CD4-positive, alpha-beta T cell treated with Interleukin-10 for 1 hour (primary cell): ENCODE measurements around the gene SGSH.
A peak's percentile ranks its signal among the peaks of the same experiment; 100 is the strongest.
"Not testable (repeated sequence)": the region's sequence is repeated elsewhere in the genome, so short reads cannot be mapped to it uniquely, and the experiment has no call there.

Experiments
- DNase-seq: peaks from one replicate; pipeline ENCODE4 v3.0.0-alpha.2; 2020

Gene SGSH

DNA sequence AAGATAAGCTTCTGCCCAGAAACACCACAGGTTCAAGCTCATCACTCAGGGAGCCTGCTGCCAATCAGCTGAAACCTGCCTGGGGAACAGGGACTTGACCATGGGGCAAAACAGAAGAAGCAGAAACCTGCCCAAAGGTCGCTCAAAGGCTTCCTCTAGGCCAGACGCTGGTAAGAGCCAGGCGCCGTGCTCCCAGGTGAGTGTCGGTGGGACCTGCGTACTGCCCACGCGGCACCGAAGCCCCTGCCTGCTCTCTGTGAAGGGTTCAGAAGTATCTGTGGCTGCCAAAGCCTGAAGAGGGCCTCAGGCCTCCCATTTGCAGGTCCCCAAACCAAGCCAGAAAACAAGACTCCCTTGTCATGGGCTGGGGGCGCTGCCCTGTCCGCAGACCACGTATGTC is 10.4 kb downstream of the SGSH start:
- no peak for DNase-seq

DNA sequence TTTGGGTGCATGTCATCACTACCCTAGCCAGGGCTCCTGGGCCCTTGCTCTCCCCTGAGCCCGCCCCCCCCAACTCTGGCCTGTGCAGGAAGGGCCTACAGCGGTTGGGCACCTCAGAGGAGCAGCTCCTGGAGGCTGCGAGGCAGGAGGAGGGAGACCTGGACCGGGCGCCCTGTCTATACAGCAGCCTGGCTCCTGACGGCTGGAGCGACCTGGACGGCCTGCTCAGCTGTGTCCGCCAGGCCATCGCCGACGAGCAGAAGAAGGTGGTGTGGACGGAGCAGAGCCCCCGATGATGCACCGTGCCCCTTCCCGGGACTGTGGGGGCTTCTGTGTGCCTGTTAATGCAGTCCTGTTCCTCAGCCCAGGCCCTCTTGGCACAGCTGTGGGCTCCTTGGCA is 12.1 kb downstream of the SGSH start:
- no peak for DNase-seq

DNA sequence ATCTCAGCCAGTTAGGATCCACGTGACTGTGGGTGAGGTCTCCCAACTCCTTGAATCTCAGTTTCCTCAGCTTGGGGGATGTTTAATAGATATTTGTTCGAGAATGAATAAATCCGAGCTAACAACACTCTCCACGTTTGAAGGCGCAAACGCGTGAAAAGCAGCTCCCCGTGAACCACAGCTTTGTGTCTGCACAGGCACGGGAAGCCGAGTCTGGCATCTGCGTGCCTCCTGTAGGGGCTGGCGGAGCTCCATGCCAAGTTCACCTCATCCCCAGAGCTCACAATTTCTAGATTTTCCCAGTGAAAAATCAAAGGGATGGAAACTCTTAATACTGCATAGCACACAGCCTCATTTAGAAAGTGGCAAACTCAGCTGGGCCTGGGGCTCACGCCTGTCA is 14.3 kb downstream of the SGSH start:
- no peak for DNase-seq

DNA sequence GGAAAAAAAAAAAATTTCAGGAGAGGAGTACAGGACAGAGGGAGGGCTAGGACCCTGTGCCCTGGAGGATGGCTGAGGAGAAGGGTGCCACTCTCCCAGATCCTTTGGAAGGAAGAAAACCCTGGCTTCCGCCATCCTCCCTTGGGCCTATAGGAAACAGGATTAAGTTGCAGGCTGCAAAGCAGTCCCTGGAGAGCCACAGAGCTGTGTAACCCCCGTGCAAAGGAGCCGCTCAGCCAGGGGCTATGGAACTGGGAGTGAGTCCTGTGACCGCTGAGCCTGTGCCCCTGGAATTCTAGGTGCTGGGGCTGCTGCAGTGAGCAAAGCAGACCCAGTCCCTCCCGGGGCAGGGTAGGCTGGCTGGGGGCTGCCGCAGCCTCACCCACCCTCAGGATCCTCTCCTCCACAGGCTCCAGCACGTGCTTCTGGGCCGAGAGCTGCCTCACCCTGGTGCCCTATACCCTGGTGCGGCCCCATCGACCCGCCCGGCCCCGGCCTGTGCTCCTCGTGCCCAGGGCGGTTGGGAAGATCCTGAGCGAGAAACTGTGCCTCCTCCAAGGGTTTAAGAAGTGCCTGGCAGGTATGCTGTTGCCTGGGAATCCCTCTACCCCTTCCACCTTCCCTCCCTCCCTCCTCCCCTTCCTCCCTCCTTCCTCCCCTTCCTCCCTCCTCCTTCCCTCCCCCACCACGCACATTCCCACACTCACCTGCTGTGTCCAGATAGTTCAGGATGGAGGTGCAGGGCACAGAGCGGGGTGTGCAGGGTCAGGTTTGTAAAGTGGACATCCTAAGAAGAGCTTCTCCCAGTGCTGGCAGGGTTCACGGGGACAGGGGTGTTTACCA is 15.3 kb downstream of the SGSH start:
- no peak for DNase-seq

GRCh38 chr17:80203471-80203963 is 16.6 kb downstream of the SGSH start:
- DNase-seq: no peak

DNA sequence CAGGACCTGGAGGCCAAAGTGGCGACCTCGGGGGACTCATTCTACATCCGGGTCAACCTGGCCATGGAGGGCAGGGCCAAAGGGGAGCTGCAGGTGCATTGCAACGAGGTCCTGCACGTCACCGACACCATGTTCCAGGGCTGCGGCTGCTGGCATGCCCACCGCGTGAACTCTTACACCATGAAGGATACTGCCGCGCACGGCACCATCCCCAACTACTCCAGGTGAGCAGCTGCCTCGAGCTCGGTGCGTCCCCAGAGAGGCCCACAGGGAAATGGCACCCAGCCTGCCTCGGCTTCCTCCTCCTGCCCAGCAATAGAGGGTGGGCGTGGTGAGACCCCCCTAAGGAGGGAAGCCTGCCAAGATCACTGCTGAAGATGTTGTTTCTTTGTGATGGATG is 17.9 kb downstream of the SGSH start:
- no peak for DNase-seq

DNA sequence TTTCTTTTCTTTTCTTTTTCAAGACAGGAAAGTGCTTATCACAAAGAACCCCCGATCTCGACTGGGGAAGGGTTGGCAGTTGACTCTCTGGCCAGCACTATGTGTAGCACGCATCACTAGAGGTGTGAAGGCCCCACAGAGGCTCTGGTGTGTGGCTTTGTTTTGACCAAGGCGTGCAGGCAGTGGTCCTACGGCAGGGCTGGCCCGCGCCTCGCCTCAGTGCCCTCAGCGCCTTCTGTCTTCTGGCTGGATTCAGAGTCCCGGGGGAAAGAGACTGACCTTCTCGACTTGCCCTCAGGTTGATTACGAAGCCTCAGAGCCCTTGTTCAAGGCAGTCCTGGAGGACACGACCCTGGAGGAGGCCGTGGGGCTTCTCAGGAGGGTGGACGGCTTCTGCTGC is 18.7 kb downstream of the SGSH start:
- no peak for DNase-seq

DNA sequence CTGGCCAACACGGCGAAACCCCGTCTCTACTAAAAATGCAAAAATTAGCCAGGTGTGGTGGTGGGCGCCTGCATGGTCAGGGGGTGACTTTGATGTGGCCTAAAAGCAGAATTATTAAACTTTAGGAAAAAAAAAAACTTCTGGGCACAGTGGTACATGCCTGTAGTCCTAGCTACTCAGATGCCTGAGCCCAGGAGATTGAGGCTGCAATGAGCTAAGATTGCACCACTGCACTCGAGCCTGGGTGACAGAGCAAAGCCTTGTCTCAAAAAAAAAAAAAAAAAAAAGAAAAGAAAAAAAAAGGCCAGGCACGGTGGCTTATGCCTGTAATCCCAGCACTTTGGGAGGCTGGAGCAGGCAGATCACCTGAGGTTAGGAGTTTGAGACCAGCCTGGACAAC is 20.8 kb downstream of the SGSH start:
- DNase-seq: not testable (repeated sequence)

GRCh38 chr17:80198144-80198661 is 21.9 kb downstream of the SGSH start:
- no peak for DNase-seq

- no peak for DNase-seq
Observed at GRCh38 chr17:80196652-80197051, 23.5 kb downstream of the SGSH start.

GRCh38 chr17:80195671-80196529 is 24.2 kb downstream of the SGSH start:
- DNase-seq: peak; percentile 72

DNA sequence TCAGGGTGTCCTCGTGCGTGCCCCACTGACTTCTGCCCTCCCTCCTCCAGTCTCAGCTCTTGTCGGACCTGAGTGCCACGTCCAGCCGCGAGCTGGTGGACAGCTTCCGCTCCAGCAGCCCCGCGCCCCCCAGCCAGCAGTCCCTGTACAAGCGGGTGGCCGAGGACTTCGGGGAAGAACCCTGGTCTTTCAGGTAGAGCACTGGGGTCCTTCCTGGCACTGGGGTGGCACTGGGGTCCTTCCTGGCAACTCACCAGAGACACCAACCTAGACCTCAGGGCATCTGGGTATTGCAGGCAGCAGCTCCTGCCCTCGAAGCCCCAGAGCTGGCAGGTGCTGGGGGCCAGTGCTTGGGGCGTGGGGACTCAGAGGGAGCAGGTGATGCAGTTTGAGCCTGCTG is 25.0 kb downstream of the SGSH start:
- no peak for DNase-seq

DNA sequence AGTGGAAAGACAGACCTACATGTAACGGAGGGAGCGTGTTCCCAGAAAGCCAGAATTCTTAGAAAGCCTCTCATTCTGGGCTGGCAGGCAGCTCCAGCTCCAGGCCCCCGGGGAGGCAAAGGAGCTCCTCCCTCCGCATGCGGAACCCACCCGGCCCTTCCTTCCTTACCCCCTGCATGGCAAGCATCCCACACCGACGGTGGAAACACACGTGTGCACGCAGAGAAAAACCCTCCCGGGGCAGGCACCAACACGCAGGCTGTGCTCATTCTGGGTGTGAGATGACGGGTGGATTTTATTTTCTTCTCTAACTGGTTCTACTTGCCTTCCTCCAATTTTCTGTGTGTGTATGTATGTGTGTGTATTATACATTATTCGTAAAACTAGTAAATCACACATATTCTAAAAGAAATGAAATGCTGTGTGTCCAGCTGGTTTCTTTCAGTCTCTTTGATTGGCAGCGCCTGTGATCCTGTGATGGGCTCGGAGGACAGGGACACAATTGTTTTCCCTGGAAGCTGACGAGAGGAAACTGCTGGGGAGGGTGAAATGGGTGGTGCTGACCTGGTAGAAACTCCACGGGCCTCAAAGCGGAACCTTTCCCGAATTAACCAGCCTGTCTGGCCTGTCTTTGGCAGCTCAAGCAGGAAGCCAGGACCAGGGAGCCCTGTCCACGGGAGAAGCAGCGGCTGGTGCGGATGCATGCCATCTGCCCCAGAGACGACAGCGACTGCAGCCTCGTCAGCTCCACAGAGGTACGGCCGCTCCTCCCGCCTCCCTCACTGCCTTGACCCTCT is 28.1 kb downstream of the SGSH start:
- DNase-seq: no peak

GRCh38 chr17:80191192-80191591 is 28.9 kb downstream of the SGSH start:
- no peak for DNase-seq

DNA sequence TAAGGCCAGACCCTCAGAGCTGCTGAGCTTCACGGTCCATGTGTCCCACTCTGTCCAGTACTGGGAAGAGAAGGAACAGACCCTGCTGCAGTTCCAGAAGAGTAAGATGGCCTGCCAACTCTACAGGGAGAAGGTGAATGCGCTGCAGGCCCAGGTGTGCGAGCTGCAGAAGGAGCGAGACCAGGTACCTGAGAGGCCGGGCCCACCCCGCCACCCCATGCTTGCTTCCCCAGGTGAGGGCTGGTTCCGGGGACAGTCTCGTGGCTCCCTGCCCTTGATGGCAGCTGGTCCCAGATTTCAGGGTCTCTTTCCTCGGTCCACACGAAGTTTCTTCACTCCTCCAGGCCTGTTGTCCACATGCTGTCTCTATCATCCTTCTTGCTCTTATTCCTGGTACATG is 29.4 kb downstream of the SGSH start:
- no peak for DNase-seq

GRCh38 chr17:80189611-80190010 is 30.5 kb downstream of the SGSH start:
- DNase-seq: no peak

- DNase-seq: no peak
Observed at GRCh38 chr17:80187515-80187941, 32.6 kb downstream of the SGSH start.

DNA sequence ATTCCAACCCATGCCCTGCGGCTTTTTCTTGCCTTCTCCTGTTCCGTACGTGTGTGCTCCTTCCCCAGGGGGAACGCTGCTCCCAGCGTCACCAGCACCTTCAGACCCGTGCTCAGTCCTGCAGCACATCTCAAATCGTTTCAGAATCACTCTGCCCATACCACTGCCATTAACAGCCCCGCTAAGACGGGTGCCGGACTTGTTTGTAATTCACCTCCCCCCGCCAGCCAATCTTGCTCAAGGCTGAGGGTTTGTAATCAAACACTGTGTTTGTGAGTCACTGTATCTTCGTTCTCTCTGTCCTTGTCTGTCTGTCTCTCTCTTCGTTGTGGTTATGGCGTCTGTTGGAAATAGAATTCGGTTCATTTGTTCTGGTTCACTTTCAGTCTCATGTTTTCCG is 33.0 kb downstream of the SGSH start:
- DNase-seq: no peak

DNA sequence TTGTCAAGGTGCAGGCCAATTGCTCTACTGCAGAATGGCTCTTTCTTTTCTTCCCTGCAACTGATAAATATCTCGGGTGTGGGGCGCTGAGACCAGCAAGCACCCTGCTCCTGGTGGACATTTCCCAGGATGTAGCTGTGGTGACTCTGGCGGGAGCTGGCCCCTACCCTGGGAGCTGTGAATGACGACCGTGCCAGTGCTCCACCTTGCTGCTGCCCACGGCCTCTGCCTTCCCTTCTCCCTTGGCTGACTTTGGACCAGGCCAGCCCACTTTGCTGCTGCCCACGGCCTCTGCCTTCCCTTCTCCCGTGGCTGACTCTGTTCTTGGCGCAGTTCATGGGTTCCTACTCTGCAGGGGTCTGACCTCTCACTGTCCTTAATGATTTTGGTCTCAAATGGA is 34.2 kb downstream of the SGSH start:
- no peak for DNase-seq

DNA sequence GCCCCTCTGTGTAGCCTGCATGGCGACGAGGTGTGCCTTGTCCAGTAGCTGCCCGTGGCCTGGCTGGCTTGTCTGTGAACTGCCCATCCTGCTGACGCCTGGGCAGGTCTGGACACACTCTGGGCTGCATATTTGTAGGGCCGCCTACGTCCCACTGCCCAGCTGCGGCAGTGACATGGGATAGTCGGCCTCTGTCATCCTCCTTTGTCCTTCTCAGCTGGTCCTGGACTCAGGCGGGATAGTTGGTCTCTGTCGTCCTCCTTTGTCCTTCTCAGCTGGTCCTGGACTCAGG is 35.8 kb downstream of the SGSH start:
- DNase-seq: no peak

GRCh38 chr17:80183581-80184422 is 36.3 kb downstream of the SGSH start:
- DNase-seq: no peak

DNA sequence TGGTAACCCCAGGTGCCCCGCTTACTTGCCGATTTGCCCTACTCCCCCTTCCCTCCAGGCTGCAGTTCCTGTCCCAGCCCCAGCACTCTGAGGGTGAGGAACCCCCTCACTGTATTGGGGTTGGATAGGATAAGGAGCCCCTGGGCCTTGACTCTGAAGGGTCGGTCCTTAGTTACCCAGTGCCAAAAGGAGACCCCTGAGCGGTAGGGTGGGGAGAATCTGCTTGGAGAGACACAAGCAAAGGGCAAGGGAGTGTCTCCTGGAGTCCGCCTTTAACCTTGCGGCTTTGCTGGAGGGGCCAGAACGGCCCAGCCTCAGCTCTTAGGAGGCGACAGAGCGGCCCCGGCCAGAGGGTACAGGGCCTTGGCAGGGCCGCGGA is 37.3 kb downstream of the SGSH start:
- DNase-seq: no peak
